ENCODE measurements around the gene KDM1B. TPM values are rescaled to one million over a fixed set of nuclear protein-coding genes. Genes with fewer than 3 reads are reported as not detected.

The KDM1B gene
- total RNA-seq, 4 donors from 2014 or later, result 23.5 to 27.9 (median 24.5) TPM

GRCh38 chr6:18211338-18211737 lies 56.1 kb downstream of the KDM1B start:
- 92% methylated on average over 6 of the region's 6 CpGs for WGBS, 2 donors

GRCh38 chr6:18212231-18212630 lies 57.0 kb downstream of the KDM1B start:
- H3K4me3 ChIP-seq (ENCODE audit: low read depth, poor library complexity, severe bottlenecking), result no peak overlapping the region
- 89 to 93% methylated on average over 4 of the region's 4 CpGs for WGBS, 2 donors
- intact Hi-C loops (cut with DNase I; ENCODE audit: low total_unique reads), result no loop called here
- no peak for DNase-seq (ENCODE audit: low spot score in 2 of 2)
- TF ChIP-seq POLR2A (IDR thresholded peaks at IDR 0.05) (no peak), CTCF (IDR thresholded peaks at IDR 0.05) (no peak)

More at GRCh38 chr6:18211338-18211737, 56.1 kb downstream of the KDM1B start:
- intact Hi-C loops (cut with DNase I; ENCODE audit: low total_unique reads), result no loop called here
- TF ChIP-seq POLR2A (IDR thresholded peaks at IDR 0.05), result no peak
- TF ChIP-seq CTCF (IDR thresholded peaks at IDR 0.05), result no peak
- no peak for DNase-seq (ENCODE audit: low spot score in 2 of 2)
- no peak overlapping the region for H3K4me3 ChIP-seq (ENCODE audit: low read depth, poor library complexity, severe bottlenecking)

GRCh38 chr6:18213439-18213838 lies 58.2 kb downstream of the KDM1B start:
- no peak overlapping the region for H3K4me3 ChIP-seq (ENCODE audit: low read depth, poor library complexity, severe bottlenecking)
- no peak for DNase-seq (ENCODE audit: low spot score in 2 of 2)
- 96 to 97% methylated on average over 9 of the region's 9 CpGs for WGBS, 2 donors
- intact Hi-C loops (cut with DNase I; ENCODE audit: low total_unique reads), result no loop called here
- TF ChIP-seq POLR2A (IDR thresholded peaks at IDR 0.05), result no peak
- TF ChIP-seq CTCF (IDR thresholded peaks at IDR 0.05), result no peak

- 84 to 93% methylated on average over 4 of the region's 4 CpGs for WGBS, 2 donors
- H3K4me3 ChIP-seq (ENCODE audit: low read depth, poor library complexity, severe bottlenecking), result no peak overlapping the region
- no peak for DNase-seq (ENCODE audit: low spot score in 2 of 2)
- intact Hi-C loops (cut with DNase I; ENCODE audit: low total_unique reads), result no loop called here
- TF ChIP-seq CTCF (IDR thresholded peaks at IDR 0.05), result no peak
- TF ChIP-seq POLR2A (IDR thresholded peaks at IDR 0.05), result no peak
Measured at GRCh38 chr6:18214003-18214402, 58.8 kb downstream of the KDM1B start.

GRCh38 chr6:18215436-18215835 lies 60.2 kb downstream of the KDM1B start:
- intact Hi-C loops (cut with DNase I; ENCODE audit: low total_unique reads), result no loop called here
- 79% methylated on average over 7 of the region's 7 CpGs for WGBS, 2 donors
- TF ChIP-seq POLR2A (IDR thresholded peaks at IDR 0.05) (no peak), CTCF (IDR thresholded peaks at IDR 0.05) (no peak)

GRCh38 chr6:18216411-18216810 lies 61.2 kb downstream of the KDM1B start:
- no peak for DNase-seq (ENCODE audit: low spot score in 2 of 2)
- intact Hi-C loops (cut with DNase I; ENCODE audit: low total_unique reads), result no loop called here
- WGBS, 2 donors, result 88 to 93% methylated on average over 7 of the region's 7 CpGs
- TF ChIP-seq CTCF (IDR thresholded peaks at IDR 0.05) (no peak), POLR2A (IDR thresholded peaks at IDR 0.05) (no peak)
- no peak overlapping the region for H3K4me3 ChIP-seq (ENCODE audit: low read depth, poor library complexity, severe bottlenecking)

More at GRCh38 chr6:18215436-18215835, 60.2 kb downstream of the KDM1B start:
- no peak for DNase-seq (ENCODE audit: low spot score in 2 of 2)
- no peak overlapping the region for H3K4me3 ChIP-seq (ENCODE audit: low read depth, poor library complexity, severe bottlenecking)

Measured in lower leg skin (tissue), 4 donors.